Muscle of arm (tissue), 12 donors: ENCODE data around the gene KAT2A. TPM values are rescaled to one million over a fixed set of nuclear protein-coding genes. Genes with fewer than 3 reads are reported as not detected.

Experiments
- DNase-seq: peaks from one replicate; pipeline ENCODE4 v3.0.0-alpha.2; 2013
- polyA plus RNA-seq, 12 donors: library from polyadenylated mRNA; unstranded; fragments of 120-200 nt; gene quantifications; one replicate each; pipeline ENCODE4 v1.2.1, GENCODE V29; 2013; ENCODE audit not compliant: insufficient read length in 12 of 12

Gene KAT2A
- polyA plus RNA-seq, 12 donors: 34.3 to 69.5 (median 40.3) TPM; not detected in 1

DNA sequence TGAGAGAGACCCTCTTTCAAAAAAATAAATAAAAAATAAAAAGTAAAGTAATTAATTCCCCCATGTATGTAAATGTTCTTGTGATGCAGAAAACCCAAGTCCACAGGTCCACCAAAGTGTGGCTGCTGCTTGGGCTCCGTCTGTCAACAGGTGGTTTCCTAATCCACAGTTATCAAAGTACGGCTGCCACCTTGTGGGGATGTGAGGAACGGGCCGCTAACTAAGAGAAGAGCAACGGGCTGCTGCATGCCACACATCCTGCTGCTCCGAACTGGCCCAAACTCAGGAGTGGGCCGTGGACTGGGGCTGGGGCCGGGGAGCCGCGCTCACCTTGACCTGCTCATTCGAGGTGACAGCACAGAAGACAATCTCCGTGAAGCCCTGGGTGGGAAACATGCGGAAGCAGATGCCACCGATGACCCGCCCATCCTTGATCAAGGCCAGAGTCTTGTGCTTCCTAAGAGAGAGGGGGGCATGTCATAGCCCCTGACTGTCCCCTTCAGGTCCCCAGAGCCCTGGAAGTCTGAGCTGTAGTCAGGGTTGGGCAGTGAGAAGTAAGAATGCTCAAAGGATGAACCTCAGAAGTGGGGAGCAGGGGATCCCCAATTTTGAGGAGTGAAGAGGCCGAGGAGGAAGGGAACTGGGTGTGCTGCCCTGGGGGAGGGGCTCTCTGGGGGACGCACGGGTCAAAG, 4.3 kb downstream of the KAT2A start:
- peak; percentile 74 for DNase-seq

- DNase-seq: no peak
Observed at GRCh38 chr17:42114118-42114517, 7.0 kb downstream of the KAT2A start.

GRCh38 chr17:42113293-42114069, 7.7 kb downstream of the KAT2A start:
- DNase-seq: no peak

GRCh38 chr17:42112552-42113176, 8.5 kb downstream of the KAT2A start, which contains the start of gene DHX58:
DHX58 (minus strand) TSS chr17:42112714; CDS start chr17:42111892, 822 bp downstream.
- peak; percentile 89 for DNase-seq

GRCh38 chr17:42111871-42112551, 9.2 kb downstream of the KAT2A start:
- no peak for DNase-seq

DNA sequence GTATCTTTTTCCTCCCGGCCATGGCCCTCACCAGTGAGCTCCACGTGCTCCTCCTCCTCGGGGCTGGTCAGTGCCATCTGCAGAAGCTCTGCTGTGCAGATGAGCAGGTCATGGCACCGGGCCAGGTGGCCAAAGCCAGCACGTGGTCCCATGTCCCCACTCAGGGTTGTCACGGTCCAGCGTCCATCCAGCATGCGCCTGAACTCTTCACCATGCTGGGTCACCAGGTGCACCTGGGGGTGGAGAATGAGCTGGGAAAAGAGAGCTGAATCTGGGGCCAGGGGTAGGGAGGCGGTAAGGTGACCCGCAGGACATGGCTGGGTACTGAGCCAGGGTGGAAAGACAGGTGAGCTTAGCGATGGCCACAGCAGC, 9.9 kb downstream of the KAT2A start:
- no peak for DNase-seq

- no peak for DNase-seq
Observed at GRCh38 chr17:42110301-42111264, 10.6 kb downstream of the KAT2A start.

GRCh38 chr17:42109086-42109485, 12.1 kb downstream of the KAT2A start:
- no peak for DNase-seq

GRCh38 chr17:42107597-42108576, 13.3 kb downstream of the KAT2A start:
- DNase-seq: no peak

DNA sequence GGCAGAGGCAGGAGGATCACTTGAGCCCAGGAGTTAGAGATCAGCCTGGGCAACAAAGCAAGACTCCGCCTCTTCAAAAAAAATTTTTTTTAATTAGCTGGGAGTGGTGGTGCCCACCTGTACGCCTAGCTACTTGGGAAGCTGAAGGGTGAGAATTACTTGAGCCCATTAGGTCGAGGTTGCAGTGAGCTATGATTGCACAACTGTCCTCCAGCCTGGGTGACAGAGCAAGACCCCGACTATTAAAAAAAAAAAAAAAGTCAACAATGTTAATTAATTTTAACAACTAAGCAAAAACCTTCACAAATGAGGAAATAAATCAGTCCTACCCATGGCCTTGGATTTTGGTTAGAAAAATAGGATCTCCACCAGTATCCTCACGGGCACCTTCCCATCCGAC, 14.0 kb downstream of the KAT2A start:
- DNase-seq: no peak

GRCh38 chr17:42106009-42106408, 15.2 kb downstream of the KAT2A start:
- no peak for DNase-seq

DNA sequence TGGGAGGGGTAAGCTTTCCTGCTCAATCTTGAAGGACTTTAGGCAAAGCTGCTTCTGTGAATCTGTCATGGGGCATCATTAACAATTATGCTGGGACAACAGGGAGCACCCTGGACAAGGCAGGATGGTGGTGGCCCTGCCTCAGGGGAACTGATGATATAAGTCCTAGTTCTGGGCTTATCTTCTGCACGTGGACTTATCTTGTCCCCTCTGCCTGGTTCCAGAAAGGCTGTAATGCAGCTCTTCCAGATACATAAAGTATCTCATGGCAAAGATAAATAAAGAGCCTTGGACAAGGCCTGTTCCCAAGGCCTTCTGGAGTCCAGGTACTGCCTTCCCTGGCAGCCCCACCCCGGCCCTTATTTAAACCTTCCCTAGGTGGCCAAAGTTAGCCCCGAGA, 16.9 kb downstream of the KAT2A start:
- DNase-seq: no peak

DNA sequence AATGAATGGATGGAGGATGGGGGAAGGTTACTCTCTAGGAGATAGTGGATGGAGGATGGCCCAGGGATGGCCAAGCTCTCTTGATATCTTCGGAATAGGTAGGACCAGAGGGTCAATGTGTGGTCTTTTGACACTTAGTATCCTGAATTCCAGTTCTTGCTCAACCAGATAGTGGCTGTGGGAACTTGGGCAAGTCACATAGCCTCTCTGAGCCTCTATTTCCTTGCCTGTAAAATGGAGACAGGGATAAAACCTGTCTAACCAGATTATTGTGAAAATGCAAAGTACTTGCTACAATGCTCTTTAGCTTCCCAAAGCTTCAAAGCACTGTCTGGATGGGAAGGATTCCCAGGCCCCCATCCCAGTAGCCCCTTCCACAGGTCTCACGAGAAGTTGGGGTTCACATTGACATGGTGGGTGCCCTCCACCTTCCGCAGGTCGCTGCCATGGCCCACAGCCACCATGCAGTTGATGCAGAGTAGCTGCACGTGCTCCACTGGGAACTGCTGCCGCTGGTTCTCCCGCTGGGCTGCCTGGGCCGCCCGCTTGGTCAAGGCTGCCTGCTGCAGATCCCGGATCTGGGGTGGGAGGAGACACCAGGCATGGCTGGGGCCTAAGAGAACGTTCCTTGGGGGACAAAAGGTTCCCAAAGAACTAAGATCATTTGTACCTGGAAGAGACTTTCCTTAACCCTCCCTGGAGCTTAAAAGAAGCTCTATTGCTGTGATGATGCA, 17.8 kb downstream of the KAT2A start:
- DNase-seq: no peak

- DNase-seq: peak; percentile 54
Observed at GRCh38 chr17:42101513-42102292, 19.5 kb downstream of the KAT2A start.

- DNase-seq: no peak
Observed at GRCh38 chr17:42098730-42099399, 22.3 kb downstream of the KAT2A start.

DNA sequence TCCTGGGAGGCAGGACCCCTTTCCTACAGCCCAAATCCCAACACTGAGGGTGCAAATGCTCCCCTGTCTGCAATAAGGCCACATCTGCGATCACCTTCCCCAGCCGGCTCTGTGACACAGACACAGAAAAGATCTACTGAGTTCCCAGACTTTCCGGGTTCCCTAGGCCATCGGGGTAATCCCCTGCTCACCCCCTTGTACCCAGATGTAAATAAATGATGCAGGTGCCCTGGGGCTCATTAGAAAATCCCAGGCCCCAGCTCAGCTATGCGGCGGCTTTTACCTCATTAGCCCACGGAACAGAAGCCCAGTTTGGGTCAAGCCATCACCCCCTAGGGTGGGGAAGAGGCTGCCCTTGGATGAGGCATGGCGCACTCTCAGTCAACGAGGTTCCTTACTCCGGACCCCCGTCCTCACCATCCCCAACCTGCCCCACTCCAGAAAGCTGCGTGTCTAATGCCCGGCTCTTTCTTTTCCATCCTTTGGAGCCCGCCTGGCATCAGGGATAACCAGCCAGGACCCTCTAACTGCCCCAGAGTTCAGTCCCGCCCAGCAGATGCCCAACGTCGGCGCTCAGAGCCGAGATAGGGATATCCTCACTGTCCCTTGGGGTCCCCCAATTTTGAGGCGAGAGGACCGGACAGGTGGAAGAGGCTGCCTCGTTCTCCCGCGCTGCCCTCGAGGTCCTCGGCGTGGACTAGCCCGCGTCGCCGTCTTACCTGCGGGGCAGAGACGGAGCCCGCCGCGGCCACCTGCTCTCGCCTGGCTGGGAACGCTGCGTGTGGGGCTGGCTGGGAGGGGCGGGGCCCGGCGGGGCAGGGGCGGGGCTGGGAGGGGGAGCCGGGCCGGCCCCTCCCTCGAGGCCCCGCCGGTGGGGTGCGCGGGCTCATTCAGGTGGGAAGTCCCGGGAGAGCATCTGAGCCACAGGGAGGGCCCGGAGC, 23.2 kb downstream of the KAT2A start, which contains the start of gene ZNF385C:
ZNF385C (minus strand) TSS at position 783 of the 941 bp plus-strand sequence. CDS start 35,417 bp downstream, outside the sequence.
- DNase-seq: no peak
